NB4 (cell line): ENCODE measurements around the gene ZNF93.

Source experiments
- CTCF ChIP-seq: IDR thresholded peaks from one replicate; pipeline ENCODE4 v1.5.1; 2012; ENCODE audit warnings: low read depth, low read length
- MAX ChIP-seq: IDR thresholded peaks from 2 replicates; pipeline ENCODE4 v1.6.1; 2011; ENCODE audit warnings: low read depth, low read length
- MYC ChIP-seq: IDR thresholded peaks from 2 replicates; pipeline ENCODE4 v1.6.1; 2011; ENCODE audit warnings: low read depth, low read length
- POLR2A ChIP-seq: IDR thresholded peaks from 2 replicates; pipeline ENCODE4 v1.6.1; 2011; ENCODE audit warnings: mild to moderate bottlenecking; ENCODE audit not compliant: insufficient read length; ENCODE audit errors: extremely low read depth

- TF ChIP-seq CTCF (no peak), POLR2A (no peak), MAX (no peak), MYC (no peak)
Observed at GRCh38 chr19:19914596-19914995, 13.8 kb downstream of the ZNF93 start.
